ENCODE measurements around the gene TRMU. TPM values are rescaled to one million over a fixed set of nuclear protein-coding genes. Genes with fewer than 3 reads are reported as not detected.
A peak's percentile ranks its signal among the peaks of the same experiment; 100 is the strongest.

The TRMU gene
- total and polyA plus RNA-seq, 2 experiments from 2014 or later = 48.3 to 70.4 TPM

GRCh38 chr22:46397951-46398350 lies 62.4 kb downstream of the TRMU start:
- H3K27ac ChIP-seq (ENCODE audit: low read depth) = no peak overlapping the region
- H3K9me2 ChIP-seq (ENCODE audit: insufficient read depth) = no peaks in the 10 kb centered on the region
- H3K4me1 Mint-ChIP-seq = no peaks in the 10 kb centered on the region
- ATAC-seq (no peak), DNase-seq (ENCODE audit: low spot score) (no peak)
- H3K4me1 ChIP-seq (ENCODE audit: insufficient read depth) = no peaks in the 10 kb centered on the region
- no peak overlapping the region for H3K4me3 ChIP-seq
- no peaks in the 10 kb centered on the region for H3F3A ChIP-seq (replicated peaks; ENCODE audit: low read depth)
- peaks cover 3% of the 10 kb centered on the region for H3K27me3 Mint-ChIP-seq (ENCODE audit: insufficient read depth, low read depth, poor library complexity)
- no peak overlapping the region for H3K4me3 Mint-ChIP-seq
- H3K4me2 ChIP-seq = no peak overlapping the region
- H3K27ac Mint-ChIP-seq = no peak overlapping the region; the same call in 1 of the 2 replicates
- H3K36me3 Mint-ChIP-seq (ENCODE audit: low read depth) = no peaks in the 10 kb centered on the region; the same call in 2 of the 3 replicates
- H3K36me3 ChIP-seq (ENCODE audit: insufficient read depth) = no peaks in the 10 kb centered on the region
- H3K9me3 Mint-ChIP-seq = no peaks in the 10 kb centered on the region
- no peaks in the 10 kb centered on the region for H4K20me1 ChIP-seq (replicated peaks; ENCODE audit: insufficient read depth)
- H3K79me2 ChIP-seq (replicated peaks; ENCODE audit: insufficient read depth) = no peaks in the 10 kb centered on the region
- H3K27me3 ChIP-seq (ENCODE audit: insufficient read depth) = no peaks in the 10 kb centered on the region
- no peak overlapping the region for H2AFZ ChIP-seq
- TF ChIP-seq EZH2phosphoT487 (IDR thresholded peaks at IDR 0.05; ENCODE audit: unreplicated experiment) = no peak
- no peak for TF ChIP-seq ZNF114 (CRISPR knock-in tag; IDR thresholded peaks at IDR 0.05)
- no peak for TF ChIP-seq NANOG (IDR thresholded peaks at IDR 0.05; ENCODE audit: borderline replicate concordance)
- TF ChIP-seq JUNB (IDR thresholded peaks at IDR 0.05; ENCODE audit: unreplicated experiment) = no peak

DNA sequence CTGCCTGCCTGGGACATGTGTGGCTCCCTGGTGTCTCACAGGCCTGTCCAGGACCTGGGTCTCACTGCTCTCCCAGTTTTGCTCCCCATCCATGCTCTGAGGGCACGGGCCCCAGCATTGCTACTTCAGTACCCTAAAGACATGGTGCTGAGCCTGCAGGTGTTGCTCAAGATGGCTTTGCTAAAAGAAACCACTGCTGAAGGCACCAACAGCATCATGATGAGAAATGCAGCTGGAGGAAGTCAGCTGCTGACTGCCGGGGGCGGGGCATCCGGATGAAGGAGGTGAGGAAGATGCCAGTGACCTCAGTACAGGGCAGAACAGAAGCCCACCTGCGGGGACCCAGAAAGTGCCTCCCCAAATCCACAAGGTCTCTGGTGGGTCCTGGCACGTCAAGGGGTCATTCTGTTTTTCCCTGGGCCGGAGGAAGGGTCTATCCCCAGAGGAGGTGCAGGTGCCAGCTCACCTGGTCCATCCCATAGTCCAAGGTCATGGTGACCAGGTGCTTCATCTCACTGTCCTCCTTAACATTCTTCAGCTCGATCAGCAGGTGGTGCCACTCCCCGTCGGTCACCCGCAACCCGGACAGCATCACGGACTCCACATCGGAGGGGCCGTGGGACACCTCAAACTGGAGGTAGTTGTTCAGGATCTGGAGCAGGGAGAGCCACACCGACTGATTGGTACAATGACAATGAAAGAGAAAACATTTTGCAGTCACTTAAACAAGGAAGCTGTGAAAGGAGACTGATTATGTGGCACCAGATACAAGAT lies 63.9 kb downstream of the TRMU start:
- Histone ChIP-seq H3K4me2 (no peak overlapping the region), H3K4me3 (no peak overlapping the region), H3K27ac (ENCODE audit: low read depth) (no peak overlapping the region), H3F3A (replicated peaks; ENCODE audit: low read depth) (no peaks in the 10 kb centered on the region), H2AFZ (no peak overlapping the region), H4K20me1 (replicated peaks; ENCODE audit: insufficient read depth) (no peaks in the 10 kb centered on the region; the same call in 1 of the 2 replicates), H3K27me3 (ENCODE audit: insufficient read depth) (no peaks in the 10 kb centered on the region), H3K79me2 (replicated peaks; ENCODE audit: insufficient read depth) (no peaks in the 10 kb centered on the region), H3K9me2 (ENCODE audit: insufficient read depth) (no peaks in the 10 kb centered on the region), H3K4me1 (ENCODE audit: insufficient read depth) (no peaks in the 10 kb centered on the region), H3K36me3 (ENCODE audit: insufficient read depth) (no peaks in the 10 kb centered on the region)
- Mint-ChIP-seq H3K36me3 (ENCODE audit: low read depth) (no peaks in the 10 kb centered on the region; the same call in 2 of the 3 replicates), H3K27me3 (ENCODE audit: insufficient read depth, low read depth, poor library complexity) (peaks cover 6% of the 10 kb centered on the region), H3K4me3 (no peak overlapping the region), H3K4me1 (no peaks in the 10 kb centered on the region), H3K9me3 (no peaks in the 10 kb centered on the region), H3K27ac (no peak overlapping the region)
- no peak for DNase-seq (ENCODE audit: low spot score)
- TF ChIP-seq CTCF (conservative IDR thresholded peaks at IDR 0.05; ENCODE audit: low read depth in 2 of 2) (peak in 1 of 2 experiments; percentile 18; a peak in 2 of 4 replicates), POLR2AphosphoS5 (IDR thresholded peaks at IDR 0.05; ENCODE audit: low read depth) (no peak)
- ATAC-seq = no peak

DNA sequence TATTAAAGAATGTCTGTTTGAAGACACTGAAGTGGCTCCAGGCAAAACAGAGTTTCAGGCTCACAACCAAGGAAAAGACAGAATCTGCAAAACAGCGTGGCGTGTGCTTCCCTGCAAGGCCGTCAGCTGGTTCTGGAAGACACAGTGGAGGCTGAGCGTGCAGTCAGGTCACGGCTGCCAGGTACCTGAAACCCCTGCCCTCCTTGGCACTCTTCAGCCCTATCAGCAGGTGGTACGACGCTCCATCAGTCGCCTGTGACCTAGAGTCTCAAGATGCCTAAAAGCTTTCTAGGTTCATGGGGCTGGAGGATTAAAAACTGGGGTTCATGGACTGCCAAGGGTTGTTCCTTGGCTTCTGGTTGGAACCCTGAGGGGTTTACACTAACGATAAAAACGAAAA lies 65.9 kb downstream of the TRMU start:
- Histone ChIP-seq H3K4me3 (no peak overlapping the region), H3F3A (replicated peaks; ENCODE audit: low read depth) (no peaks in the 10 kb centered on the region), H2AFZ (no peak overlapping the region), H3K79me2 (replicated peaks; ENCODE audit: insufficient read depth) (no peaks in the 10 kb centered on the region), H3K27ac (ENCODE audit: low read depth) (no peak overlapping the region), H3K27me3 (ENCODE audit: insufficient read depth) (no peaks in the 10 kb centered on the region), H3K36me3 (ENCODE audit: insufficient read depth) (no peaks in the 10 kb centered on the region), H3K4me1 (ENCODE audit: insufficient read depth) (no peaks in the 10 kb centered on the region), H4K20me1 (replicated peaks; ENCODE audit: insufficient read depth) (no peaks in the 10 kb centered on the region; the same call in 1 of the 2 replicates), H3K4me2 (no peak overlapping the region), H3K9me2 (ENCODE audit: insufficient read depth) (no peaks in the 10 kb centered on the region)
- no peak overlapping the region for H3K4me3 Mint-ChIP-seq
- H3K4me1 Mint-ChIP-seq = no peaks in the 10 kb centered on the region
- no peaks in the 10 kb centered on the region for H3K36me3 Mint-ChIP-seq (ENCODE audit: low read depth)
- ATAC-seq (no peak), DNase-seq (ENCODE audit: low spot score) (no peak)
- H3K27ac Mint-ChIP-seq = no peak overlapping the region
- no peaks in the 10 kb centered on the region for H3K9me3 Mint-ChIP-seq
- peaks cover 6% of the 10 kb centered on the region for H3K27me3 Mint-ChIP-seq (ENCODE audit: insufficient read depth, low read depth, poor library complexity)
- TF ChIP-seq ZNF331 (CRISPR knock-in tag; IDR thresholded peaks at IDR 0.05; ENCODE audit: low read depth) (no peak), POLR2AphosphoS5 (IDR thresholded peaks at IDR 0.05; ENCODE audit: low read depth) (no peak), JUNB (IDR thresholded peaks at IDR 0.05; ENCODE audit: unreplicated experiment) (no peak), NANOG (IDR thresholded peaks at IDR 0.05; ENCODE audit: borderline replicate concordance) (no peak), EZH2phosphoT487 (IDR thresholded peaks at IDR 0.05; ENCODE audit: unreplicated experiment) (no peak), CTCF (conservative IDR thresholded peaks at IDR 0.05; ENCODE audit: low read depth in 2 of 2) (no peak), CREB1 (CRISPR knock-in tag; IDR thresholded peaks at IDR 0.05; ENCODE audit: low read depth) (no peak), EZH2 (IDR thresholded peaks at IDR 0.05; ENCODE audit: low read depth, unreplicated experiment) (no peak)
- TF ChIP-seq, protein P1, sequence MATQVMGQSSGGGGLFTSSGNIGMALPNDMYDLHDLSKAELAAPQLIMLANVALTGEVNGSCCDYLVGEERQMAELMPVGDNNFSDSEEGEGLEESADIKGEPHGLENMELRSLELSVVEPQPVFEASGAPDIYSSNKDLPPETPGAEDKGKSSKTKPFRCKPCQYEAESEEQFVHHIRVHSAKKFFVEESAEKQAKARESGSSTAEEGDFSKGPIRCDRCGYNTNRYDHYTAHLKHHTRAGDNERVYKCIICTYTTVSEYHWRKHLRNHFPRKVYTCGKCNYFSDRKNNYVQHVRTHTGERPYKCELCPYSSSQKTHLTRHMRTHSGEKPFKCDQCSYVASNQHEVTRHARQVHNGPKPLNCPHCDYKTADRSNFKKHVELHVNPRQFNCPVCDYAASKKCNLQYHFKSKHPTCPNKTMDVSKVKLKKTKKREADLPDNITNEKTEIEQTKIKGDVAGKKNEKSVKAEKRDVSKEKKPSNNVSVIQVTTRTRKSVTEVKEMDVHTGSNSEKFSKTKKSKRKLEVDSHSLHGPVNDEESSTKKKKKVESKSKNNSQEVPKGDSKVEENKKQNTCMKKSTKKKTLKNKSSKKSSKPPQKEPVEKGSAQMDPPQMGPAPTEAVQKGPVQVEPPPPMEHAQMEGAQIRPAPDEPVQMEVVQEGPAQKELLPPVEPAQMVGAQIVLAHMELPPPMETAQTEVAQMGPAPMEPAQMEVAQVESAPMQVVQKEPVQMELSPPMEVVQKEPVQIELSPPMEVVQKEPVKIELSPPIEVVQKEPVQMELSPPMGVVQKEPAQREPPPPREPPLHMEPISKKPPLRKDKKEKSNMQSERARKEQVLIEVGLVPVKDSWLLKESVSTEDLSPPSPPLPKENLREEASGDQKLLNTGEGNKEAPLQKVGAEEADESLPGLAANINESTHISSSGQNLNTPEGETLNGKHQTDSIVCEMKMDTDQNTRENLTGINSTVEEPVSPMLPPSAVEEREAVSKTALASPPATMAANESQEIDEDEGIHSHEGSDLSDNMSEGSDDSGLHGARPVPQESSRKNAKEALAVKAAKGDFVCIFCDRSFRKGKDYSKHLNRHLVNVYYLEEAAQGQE (IDR thresholded peaks at IDR 0.05; ENCODE audit: unreplicated experiment) = no peak

All from GM23338 (cell line).